ENCODE measurements around the gene RPS6KA5.
A peak's percentile ranks its signal among the peaks of the same experiment; 100 is the strongest.
"Not testable (repeated sequence)": the region's sequence is repeated elsewhere in the genome, so short reads cannot be mapped to it uniquely, and the experiment has no call there.

Gene RPS6KA5

DNA sequence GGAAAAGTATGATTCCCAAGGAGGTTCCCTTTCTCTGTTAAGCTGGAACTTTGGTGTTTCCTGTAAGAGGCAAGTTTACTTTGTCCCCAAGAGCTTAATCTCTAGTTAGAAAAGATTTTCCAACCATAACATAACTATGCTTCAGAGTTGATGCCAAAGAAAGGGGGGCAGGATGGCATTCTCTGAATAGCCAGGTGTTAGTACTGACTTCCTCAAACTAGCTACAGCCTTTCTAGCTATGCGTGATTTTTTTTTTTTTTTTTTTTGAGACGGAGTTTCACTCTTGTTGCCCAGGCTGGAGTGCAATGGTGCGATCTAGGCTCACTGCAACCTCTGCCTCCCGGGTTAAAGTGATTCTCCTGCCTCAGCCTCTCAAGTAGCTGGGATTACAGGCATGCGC lies 204.3 kb downstream of the RPS6KA5 start:
- not testable (repeated sequence) for DNase-seq

DNA sequence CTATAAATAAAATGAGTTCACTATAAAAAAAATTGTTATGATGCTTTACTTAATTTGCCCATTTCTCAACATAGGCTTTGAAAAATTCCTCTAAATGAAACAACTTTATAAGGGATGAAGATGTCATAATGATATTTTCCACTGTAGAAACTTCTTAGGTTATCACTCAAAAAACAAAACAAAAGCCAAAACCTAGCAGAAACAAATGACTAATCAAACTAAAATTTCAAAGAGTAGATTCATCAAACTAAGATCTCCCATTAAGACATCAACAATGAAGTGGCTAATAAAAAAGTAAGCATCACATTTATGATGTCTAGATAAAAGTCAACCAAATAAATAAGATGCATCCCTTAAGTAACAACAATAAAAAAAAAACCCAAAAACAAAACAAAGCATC lies 207.3 kb downstream of the RPS6KA5 start:
- no peak for DNase-seq

DNA sequence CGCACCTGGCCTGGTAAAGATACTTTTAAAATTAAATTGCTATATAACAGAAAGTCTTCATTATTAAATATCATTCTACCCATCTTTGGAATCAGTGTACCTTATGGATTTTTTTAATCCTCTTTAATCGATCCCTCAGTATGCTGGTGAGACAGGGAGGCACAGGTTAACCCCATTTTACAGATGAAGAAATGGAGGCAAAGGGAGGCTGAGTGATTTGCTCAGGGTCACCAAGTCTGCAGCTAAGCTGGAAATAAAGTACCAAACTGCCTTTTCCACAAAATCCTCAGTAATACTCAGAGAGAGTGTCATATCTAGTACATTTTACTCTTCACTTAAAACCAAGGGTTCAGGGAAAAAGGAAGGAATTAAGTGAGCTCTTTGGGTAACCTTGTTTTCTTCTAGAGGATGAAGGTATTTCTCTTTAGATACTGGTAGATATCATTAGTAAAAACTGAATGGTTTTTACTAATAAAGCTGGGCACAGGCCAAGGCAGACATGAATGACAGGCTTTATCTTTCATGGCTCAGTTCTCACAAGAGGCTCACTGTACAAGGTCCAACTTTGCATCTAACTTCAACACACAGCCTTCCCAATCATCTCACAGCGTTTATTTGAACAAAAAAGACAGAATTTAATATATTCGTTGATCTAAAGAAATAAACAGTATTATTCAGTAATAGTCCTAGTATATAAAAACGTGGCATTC lies 209.0 kb downstream of the RPS6KA5 start:
- no peak for DNase-seq

DNA sequence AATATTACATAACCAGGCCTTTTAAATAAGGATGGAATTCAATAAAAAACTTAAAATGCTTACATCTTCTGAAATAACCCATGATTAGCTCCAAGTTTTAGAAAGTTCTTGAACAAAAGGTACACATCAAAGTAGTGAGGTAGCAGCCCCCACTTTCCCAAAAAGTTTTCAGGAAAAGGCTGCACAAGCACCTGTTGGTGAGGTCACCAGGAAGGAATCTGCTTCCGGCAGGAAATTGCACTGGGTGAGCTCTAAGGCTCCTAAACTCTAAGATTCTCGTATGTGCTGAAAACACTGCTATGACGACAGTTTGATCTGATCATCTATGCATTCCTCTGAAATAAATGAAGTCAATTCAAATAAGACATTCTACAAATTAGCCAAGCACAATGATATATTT lies 210.0 kb downstream of the RPS6KA5 start:
- no peak for DNase-seq

DNA sequence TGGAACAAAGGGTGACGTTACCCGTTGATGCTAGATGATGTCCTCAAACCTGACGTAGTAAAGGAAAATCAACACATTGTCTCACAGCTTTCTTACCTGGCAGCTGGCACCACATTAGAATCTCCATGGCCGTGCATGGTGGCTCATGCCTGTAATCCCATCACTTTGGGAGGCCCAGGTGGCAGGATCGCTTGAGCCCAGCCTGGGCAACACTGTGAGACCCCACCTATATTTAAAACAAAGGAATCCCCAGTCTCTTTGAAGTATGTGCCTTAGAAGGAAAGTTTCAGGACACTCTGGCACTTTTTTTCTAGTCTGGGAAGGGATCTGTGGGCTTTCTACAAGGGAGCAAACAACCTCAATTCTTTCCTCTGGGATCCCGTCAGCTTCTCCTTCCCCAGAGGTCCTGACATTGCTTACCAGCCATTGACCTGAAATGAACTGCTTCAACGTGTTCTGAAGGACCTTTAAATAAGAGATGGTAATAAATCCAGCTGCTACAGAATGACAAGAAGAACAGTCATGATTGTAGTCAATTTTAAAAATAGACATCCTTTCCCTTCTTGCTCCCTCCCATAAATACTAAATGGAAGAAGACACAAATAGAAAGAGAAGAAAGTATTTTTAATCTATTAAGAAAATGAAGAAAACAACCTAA lies 210.5 kb downstream of the RPS6KA5 start:
- no peak for DNase-seq

DNA sequence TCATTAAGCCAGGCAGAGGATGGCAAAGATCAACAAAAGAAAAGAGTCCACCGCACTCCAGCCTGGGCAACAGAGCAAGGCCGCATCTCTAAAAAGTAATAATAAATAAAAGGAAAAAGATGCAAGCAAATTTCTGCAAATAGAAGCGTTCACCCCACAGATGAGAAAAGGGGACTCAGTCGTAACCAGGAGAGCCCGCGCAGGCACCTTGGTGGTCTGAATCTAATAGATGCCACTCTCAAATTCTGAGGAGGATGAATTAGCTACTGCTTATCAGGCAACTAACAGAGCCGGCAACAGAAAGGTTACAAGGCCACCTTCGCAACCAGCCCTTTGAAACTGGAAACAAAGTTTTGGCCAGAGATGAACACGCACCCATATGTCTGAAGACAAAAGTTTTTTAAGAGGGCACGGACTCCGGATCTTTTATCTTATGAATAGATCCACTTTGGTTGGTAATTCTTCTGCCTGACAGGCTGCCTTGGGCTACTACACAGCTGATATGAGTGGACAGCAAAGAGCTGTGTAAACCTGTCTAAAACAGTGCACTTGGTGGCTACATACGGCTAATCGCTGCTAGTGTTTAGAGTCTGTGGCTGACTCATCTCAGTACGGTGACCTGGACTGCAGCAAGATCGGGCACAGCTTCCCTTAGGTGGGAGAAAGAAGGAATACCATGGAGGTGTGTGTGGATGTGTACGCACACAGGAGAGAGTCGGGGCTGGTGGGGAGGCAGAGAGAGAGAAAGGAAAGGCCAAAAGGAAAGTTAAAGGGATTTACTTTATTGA lies 211.3 kb downstream of the RPS6KA5 start:
- no peak for DNase-seq

DNA sequence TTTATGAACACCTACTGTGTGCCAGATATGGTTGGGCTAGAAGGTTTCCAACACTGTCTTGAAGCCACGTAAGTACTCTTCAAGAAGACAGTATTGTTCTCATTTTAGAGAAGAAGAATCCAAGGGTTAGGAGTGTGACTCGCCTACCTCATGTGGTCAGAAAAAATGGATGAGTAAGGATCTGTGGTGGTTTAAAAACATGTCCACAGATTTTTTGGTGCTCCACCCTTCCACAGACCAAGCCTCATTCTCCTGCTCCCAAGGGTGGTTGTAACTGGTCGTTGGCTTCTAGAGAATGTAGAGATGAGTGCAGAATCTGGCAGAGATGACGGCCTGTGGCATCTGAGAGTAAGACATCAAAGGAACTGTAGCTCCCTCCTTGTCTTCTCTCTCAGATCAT lies 213.9 kb downstream of the RPS6KA5 start:
- no peak for DNase-seq

DNA sequence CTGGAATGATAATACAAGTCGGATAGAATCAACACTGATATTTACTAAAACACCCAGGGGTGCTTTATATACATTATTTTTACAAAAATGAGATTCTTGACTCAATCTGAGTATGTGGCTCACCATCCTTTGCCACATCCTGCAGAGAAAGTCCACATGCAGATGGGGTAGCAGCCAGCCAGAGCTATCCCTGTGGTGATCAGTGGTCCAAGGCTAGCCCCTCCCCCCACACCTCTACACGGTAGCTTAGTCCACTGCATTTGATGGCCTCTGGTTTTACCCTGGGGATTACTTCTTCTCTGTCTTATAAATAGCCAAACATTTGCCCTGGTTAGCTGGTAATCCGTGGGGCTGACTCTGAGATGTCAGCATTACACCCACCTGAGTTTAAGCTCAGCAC lies 216.1 kb downstream of the RPS6KA5 start:
- DNase-seq: no peak

DNA sequence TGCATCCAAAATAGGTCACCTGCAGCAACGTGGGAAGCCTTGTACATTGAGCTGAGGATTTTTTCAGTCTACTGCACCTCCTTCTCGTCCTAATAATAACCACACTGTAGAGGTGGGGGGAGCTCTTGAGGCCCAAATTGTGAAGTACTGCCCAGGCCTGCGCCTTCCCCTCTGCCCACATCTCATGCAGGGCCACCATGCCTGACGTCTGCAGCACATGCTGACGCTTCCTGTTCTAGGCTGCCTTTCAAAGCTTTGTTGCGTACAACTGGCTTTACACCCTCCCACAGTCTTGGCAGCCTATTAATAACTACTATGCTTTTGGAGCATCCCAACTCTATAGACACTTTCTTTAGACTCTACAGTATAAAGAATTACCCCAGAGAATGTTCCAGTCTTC lies 217.7 kb downstream of the RPS6KA5 start:
- DNase-seq: no peak

DNA sequence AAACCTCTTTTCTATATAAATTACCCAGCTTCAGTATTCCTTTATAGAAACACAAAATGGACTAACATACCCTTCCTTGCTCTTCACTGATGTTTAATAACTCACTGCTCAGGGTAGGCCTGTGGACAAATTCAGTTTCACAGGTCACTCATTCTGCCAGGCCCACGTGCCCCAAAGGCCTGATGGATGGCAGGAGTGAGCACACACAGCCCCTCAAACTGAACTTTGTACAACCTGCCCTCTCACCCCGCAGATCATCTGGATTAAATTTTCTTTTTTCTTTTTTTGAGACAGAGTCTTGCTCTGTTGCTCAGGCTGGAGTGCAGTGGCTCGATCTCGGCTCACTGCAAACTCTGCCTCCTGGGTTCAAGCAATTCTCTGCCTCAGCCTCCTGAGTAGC lies 219.8 kb downstream of the RPS6KA5 start:
- DNase-seq: not testable (repeated sequence)

DNA sequence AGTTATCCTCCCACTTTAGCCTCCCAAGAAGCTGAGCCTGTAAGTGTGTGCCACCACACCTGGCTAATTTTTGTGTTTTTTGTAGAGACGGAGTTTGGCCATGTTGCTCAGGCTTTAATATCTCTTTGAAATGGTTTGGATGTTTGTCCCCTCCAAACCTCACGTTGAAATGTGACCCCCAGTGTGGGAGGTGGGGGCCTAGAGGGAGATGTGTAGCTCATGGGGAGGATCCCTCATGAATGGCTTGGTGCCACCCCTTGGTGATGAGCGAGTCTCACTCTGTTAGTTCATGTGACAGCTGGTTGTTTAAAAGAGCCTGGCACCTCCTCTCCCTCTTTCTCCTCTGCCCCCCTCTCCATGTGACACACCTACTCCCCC lies 220.6 kb downstream of the RPS6KA5 start:
- DNase-seq: no peak

DNA sequence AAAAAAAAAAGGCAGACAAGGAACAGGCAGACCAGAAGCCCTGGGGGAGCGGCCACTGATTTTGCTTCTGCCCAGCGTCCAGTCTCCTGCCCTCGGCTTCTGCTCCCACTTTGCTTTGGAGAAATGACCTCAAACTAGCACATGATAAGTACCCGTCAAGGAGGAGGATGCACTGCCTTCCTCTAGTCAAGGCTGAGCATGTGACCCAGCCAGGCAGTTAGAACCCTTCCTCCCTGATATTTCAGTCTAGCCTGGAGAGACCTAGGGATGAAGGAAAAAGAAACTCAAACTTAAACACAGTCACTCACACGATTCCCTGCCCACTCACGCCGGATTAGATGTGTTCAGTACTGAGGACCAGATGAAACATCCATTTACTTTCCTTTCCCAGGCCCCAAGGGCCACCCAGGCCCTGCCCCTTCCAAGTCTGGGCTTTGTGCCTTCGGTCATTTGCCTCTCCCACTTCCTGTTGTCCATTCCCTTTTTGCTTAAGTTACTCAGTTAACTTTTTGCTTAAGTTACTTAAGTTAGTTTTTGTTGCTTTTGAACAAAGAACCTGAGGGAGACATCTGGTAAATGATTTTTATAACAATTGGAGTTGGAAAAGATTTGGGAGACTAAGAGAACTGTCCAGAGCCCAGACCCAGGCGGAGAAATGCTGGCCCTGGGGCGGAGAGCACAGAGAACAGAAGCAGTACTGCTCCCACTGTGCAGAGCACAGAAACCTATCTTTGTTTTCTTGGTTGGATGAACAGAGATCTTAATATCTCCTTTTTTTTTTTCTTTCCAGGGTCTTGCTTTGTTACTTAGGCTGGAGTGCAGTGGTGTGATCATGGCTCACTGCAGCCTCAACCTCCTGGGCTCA lies 221.2 kb downstream of the RPS6KA5 start:
- no peak for DNase-seq

DNA sequence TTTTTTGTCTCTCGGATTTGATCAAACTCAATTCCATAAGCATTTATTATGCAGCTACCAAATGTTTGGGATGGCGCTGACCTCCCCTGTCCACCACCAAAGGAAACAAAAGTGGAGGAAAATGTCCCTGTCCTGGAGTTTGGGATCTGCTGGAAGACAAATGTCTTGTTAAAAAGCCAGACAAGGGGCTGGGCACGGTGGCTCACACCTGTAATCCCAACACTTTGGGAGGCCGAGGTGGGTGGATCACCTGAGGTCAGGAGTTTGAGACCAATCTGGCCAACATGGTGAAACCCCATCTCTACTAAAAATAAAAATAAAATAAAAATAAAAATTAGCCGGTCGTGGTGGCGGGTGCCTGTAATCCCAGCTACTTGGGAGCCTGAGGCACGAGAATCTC lies 221.9 kb downstream of the RPS6KA5 start:
- DNase-seq: not testable (repeated sequence)

DNA sequence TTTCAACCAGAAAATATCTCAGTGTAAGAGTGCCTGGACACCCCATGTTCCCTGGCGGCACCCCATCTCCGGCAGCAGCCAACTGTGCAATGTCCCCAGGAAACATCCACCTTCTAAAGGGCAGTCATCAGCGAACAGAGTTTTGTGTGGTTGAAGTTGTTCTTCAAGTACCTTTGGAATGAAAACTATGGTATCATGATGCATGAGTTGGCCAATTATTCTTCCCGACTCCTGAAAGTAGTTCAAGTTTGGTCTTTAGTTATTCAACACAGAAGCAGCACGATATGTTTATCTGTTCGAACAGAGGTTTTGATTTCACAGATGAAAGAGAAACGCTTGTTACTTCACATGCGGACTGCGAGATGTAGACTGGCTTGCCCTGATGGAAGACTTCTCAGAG lies 223.1 kb downstream of the RPS6KA5 start:
- DNase-seq: no peak

DNA sequence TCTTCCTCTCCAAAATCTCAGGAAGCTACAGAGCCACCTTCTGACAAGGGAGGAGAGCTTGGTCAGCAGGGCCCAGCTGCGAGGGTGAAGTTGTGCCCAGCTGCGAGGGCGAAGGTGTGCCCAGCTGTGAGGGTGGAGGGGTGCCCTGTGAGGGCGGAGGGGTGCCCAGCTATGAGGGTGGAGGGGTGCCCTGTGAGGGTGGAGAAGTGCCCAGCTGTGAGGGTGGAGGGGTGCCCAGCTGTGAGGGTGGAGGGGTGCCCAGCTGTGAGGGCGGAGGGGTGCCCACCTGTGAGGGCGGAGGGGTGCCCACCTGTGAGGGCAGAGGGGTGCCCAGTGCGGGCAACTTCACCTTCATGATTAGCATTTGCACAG lies 223.8 kb downstream of the RPS6KA5 start:
- no peak for DNase-seq

DNA sequence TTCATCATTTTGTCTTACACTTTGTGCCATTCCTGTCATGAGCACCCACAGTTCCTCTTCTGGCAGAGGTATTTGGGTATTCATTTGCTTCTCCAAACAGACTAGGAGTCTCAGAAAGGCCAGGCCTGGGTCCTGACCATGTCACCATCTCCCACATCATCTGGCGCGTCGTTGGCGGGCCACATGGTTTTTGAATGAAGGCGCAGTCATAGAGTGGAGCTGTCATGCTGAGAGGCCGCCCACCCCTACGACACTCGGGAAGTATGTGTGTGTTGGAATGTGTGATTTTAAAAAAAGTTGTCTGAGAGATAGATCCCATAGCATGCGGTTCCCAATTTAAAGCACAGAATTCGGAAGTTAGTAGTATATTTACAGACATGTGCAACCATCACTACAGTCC lies 228.6 kb downstream of the RPS6KA5 start:
- no peak for DNase-seq

DNA sequence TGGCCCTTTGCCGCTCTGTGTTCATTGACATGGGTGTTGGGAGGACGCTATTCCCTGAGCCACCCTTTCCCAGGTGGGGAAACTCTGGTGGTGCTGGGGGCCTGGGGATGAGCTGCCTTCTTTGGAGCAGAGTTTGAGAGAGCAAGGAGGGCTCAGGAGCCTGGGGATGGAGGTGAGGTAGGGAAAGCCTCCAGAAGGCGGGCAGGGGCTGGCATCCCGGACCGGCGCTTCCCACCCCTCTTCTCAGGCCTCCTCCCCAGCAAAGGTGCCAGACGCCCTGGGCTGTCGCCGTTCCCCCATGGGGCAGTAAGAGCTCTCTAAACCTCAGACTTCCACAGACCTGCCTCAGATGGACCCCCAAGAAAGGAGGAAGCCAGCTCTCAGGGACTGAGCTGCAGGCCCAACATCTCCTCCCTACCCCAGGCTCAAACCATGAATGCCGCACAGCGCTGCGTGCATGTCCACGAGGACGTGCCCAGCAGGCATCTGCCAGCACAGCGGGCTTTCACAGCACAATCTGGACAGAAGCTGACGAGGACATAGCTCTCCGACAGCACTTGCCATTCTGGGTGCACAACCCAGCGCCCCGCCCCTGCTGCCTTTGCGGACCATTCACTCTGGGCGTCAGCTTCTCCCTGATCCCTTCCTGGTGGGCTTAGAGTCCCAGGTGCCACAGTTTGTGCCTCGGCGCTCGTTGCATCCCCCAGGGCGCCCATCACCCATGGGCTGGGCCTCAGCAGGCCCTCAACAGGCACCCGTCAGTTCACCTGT lies 229.3 kb downstream of the RPS6KA5 start:
- DNase-seq: no peak

DNA sequence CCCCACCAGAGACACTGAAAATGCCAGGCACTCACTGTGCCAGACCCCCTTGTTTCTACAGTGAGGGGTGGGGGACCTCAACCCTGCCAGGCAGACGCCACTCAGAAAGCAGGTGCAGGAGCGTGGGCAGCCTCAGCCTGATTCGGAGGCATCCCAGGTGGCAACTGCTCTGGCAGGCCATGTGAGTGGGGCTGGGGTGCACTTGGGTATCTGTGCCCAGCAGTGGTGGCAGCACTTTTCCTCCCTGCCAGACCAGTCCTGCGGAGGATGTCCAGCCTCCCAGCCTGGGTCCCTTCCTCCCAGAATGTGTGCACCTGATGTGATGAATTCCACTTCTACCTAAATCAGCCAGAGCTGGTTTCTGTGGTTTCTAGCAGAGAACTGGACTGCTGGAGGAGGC lies 230.8 kb downstream of the RPS6KA5 start:
- DNase-seq: no peak

DNA sequence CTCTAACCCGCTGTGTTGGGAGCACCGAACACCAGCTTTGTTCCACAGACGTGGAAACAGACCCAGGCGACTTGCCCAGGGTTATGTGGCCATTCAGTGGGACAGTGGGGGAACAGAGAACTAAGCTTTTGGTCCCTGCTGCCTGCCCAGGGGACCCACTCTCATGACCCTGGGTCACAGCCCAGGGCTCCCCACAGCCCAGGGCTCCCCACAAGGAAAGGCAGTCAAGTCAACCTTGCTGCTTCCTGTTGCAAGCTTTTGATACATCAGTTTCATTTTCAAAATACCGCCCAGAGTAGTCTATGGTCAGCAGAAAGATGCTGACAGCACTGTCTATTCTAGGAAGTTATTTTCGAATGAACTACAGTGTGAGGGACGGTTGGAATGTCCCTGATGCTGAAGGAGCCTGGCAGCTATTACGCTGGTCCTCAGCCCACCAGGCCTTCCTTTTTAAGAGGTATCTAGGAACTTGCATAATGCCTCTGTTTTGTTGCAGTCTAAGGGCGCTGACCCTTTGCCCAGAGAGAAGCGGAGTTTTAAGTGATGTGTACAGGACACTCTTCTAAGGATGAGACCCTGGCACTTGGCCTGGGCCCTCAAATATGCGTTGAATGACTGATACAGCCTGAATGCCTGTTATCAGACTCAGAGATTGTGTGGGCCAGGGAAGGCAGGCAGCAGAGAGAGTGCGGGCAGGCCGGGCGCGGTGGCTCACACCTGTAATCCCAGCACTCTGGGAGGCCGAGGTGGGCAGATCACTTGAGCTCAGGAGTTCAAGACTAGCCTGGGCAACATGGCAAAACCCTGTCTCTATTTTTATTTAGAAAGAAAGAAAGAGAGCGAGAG lies 231.6 kb downstream of the RPS6KA5 start:
- DNase-seq: no peak

DNA sequence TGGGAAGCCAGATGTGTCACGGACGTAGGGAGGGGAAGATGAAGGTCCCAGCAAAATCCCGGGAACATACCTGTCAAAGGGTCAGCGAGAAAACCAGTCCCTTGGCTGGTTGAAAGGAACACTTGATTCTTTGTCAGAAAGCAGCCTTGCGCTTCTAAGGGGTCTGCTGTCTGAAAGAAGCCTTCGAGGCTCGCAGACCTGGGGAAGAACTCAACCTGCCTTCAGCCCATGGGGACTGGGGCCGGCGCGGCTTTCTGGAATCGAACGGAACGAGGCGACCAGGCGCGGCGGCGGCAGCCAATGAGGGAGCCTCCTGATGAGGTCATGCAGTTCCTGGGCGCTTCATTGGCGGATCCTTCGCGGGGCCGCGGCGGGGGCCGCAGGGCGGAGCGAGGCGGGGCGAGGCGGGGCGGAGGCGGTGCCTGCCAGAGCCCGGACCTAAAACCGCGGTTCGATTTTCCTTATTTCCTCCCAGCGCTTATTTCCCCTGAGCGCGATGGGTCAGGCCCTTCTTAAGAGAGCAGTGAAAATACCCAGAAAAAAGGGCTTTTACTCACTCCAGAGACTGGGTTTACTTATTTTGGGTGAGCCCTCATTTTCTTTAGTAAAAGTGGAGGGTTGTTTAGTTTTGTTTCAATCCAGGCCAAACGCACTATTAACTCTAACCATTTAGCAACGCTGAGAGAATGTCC lies 232.4 kb downstream of the RPS6KA5 start:
- DNase-seq: peak; percentile 69

DNA sequence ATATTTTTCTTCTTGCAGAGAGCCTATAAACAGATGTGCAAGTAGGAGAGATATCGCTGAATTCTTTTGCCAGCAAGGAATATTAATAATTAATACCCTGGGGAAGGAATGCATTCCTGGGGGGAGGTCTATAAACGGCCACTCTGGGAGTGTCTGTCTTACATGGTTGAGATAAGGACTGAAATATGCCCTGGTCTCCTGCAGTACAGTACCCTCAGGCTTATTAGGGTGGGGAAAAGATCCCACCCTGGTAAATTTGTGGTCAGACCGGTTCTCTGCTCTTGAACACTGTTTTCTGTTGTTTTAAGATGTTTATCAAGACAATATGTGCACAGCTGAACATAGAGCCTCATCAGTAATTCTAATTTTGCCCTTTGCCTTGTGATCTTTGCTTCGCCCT lies 236.9 kb downstream of the RPS6KA5 start:
- not testable (repeated sequence) for DNase-seq

Measured in NCI-H2029 (cell line).